Spleen (tissue), 7 donors: Measurements from ENCODE around the gene RBM47.

Experiments
- POLR2A ChIP-seq, 3 donors: fragments of 450-650 bp; IDR thresholded peaks; one replicate each; pipeline ENCODE4 v1.5.1; 2017; ENCODE audit warnings: antibody characterized with exemption in 3 of 3, mild to moderate bottlenecking in 1 of 3
- TF ChIP-seq, protein P1 (sequence below), 11 experiments: fragments of 200-600 bp in 7 of 11; fragments of 450-650 bp in 4 of 11; sonication (generic) in 4 of 11; IDR thresholded peaks in 8 of 11; conservative IDR thresholded peaks in 3 of 11; 1 replicate in 7 of 11; 2 replicates in 4 of 11; pipeline versions ENCODE4 v1.4.0 to v1.8.0; 2016 to 2021; ENCODE audit warnings: antibody characterized with exemption in 11 of 11, inconsistent platforms in 4 of 11, mild to moderate bottlenecking in 1 of 11
- donor health status: DM: no; HTN: no; CAD: no; lungs with moderate emphysema.
- donor health status: DM: no; HTN: no; CAD: no.
- donor health status: DM: no; HTN: no; CAD: no.

DNA sequence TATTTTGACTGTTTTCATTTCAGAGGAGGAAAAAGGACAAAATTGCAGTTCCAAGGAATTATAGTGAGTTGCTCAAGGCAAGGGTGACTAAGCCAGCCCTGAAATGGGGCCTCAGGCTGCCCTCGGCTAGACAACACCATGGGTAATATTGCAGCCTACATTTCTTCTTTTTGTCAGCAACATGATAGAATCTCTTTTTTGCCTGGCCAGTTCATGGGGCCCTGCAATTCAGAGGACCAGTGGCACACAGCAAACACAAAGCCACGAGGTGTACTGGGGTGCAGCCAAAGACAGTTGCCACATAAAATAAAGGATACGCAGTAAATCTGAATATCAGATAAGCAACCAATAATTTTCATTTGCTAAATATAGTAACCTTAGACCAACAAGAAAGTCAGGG is 41.8 kb downstream of the RBM47 start:
- TF ChIP-seq POLR2A (IDR thresholded peaks at IDR 0.05), result no peak
- TF ChIP-seq, protein P1, sequence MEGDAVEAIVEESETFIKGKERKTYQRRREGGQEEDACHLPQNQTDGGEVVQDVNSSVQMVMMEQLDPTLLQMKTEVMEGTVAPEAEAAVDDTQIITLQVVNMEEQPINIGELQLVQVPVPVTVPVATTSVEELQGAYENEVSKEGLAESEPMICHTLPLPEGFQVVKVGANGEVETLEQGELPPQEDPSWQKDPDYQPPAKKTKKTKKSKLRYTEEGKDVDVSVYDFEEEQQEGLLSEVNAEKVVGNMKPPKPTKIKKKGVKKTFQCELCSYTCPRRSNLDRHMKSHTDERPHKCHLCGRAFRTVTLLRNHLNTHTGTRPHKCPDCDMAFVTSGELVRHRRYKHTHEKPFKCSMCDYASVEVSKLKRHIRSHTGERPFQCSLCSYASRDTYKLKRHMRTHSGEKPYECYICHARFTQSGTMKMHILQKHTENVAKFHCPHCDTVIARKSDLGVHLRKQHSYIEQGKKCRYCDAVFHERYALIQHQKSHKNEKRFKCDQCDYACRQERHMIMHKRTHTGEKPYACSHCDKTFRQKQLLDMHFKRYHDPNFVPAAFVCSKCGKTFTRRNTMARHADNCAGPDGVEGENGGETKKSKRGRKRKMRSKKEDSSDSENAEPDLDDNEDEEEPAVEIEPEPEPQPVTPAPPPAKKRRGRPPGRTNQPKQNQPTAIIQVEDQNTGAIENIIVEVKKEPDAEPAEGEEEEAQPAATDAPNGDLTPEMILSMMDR (IDR thresholded peaks at IDR 0.05 in 8 of 11, conservative IDR thresholded peaks at IDR 0.05 in 3 of 11), result no peak
